ENCODE data around the gene USH2A.

Gene USH2A

DNA sequence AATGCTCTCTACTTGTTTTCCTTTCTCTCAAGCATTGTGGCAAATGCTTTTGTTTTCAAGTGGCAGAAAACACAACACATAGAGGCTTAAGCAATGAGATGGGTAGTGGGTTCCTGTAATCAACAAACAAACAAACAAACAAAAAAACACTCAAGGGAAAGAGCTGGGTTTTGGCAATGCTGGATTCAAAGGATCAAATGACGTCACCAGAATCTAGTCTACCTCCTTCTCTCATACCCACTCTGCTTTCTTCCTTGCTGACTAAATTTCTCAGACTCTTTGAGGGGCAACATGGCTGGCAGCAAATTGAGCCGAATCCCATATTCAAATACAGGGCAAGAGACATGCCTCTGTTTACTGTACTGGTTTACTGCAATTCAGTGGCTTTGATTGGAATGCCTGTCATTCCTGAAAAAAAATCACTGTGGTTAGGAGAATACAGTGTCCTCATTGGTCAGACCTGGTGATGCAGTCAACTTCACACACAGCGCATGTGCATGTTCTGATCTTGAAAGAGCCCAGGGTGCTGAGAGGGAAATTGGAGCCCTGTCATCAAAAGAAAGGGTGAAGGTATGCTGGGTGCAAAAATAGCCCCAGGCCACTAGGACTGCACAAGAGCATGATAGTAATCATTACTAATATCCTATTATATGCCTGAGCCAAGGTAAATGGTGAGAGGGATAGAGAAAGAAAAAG, 500.0 kb downstream of the USH2A start:
- peak; percentile 80 for DNase-seq

DNA sequence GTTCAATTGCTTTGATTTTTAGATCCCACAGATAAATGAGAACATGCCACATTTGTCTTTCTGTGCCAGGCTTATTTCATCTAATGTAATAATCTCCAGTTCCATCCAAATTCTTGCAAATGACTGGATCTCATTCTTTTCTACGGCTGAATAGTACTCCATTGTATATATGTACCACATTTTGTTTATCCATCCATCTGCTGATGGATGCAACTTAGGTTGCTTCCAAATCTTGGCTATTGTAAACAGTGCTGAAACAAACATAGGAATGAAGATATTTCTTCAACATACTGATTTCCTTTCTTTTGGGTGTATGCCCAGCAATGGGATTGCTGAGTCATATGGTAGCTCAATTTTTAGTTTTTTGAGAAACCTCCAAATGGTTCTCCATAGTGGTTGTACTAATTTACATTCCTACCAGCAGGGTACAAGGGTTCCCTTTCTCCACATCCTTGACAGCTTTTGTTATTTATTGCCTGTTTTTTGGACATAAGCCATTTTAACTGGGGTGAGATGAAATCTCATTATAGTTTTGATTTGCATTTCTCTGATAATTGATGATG, 511.8 kb downstream of the USH2A start:
- no peak for DNase-seq

DNA sequence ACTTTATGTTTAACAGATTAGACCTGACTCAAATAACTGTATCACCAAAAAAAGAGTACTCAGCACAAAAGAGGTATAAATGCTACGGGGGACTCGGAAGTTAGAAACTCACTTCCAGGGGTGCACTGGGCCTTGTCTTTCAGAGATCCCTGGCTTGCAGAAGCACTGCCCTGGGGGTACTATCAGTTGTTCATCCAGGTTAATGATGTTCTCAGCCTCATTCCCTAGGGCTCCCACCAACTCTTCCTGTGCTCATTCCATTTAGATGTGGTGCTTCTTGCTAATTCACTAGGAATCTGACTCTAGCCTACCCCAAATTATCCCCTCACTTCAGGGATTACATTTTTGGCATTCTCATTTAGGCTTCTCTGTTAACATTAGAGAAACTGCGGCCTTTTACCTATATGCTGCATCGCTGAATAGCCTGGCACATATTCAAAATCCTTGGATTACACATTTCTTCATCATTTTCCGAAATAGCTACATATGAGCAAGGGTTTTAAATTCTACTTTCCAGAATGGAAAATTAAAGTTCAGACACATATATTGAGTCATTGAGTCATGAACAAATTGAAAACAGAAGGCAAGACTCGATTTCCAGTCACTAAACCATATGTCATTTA, 517.6 kb downstream of the USH2A start:
- DNase-seq: peak; percentile 70

DNA sequence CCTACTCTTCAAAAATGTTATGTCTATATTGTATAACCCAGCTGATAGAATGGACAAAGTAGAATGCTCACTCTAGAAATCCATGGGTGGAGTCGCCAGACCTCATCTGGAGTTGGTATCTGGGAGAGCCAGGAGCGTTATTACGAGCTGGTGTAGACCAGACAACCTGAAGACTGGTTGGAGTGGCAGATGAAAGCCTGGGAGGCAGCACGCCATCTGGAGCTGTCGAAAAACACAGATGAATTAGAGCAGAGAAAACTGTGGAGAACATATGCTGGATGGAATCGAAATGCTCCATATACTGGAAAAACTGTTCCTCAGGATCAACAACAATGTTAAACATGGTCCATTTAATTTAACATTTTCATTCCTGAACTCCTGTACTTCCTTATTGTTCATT, 522.6 kb downstream of the USH2A start:
- no peak for DNase-seq

DNA sequence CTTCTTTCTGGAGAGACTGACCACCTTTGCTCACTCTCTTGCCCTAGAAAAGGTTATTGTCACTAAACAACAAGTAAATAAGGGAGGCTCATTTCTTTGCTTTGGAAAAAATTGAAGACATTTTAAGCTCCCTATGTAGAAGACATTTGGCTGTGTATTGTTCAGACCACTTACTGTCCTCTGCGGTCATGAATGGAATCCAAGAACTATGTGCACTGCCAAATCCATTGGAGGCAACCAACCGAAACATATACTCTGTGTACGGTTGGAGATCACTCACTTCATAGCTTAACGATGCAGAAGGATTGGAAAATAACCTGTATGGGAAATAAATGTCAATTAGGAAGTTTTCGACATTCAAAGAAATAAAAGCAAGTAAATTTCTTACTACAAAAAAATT, 523.3 kb downstream of the USH2A start:
- DNase-seq: no peak

DNA sequence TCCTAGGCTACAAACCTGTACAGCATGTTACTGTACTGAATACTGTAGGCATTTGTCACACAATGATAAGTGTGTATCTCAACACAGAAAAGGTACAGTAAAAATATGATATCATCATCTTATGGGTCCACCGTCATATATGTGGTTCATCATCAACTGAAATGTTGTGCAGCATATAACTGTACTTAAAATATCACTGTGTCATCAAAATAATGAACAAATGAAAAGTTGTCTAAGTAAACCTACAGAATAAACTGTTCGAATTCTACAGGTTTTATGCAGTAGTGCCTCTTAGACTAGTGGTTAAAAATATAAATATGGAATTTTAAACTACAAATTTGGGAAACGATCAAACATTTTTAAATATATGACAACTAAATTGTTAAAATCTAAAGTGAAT, 527.4 kb downstream of the USH2A start:
- DNase-seq: no peak

DNA sequence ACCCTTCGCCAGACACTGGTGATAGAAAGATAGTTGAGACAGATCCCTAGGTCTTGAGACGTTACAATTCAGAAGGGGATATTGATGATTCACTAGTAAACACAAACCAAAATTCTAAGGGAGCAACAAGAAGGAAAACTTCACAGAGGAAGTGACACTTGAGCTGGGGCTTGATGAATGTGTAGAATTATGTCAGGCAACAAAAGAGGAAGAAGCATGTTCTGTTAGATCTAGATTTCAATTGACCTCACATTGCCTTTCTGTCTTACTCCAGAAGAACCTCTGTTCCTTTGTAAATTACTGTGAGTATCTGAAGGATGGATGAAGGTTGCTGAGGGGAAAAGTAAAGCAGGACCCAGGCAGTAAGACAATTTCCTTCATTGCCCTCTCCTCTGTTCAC, 528.0 kb downstream of the USH2A start:
- DNase-seq: no peak

DNA sequence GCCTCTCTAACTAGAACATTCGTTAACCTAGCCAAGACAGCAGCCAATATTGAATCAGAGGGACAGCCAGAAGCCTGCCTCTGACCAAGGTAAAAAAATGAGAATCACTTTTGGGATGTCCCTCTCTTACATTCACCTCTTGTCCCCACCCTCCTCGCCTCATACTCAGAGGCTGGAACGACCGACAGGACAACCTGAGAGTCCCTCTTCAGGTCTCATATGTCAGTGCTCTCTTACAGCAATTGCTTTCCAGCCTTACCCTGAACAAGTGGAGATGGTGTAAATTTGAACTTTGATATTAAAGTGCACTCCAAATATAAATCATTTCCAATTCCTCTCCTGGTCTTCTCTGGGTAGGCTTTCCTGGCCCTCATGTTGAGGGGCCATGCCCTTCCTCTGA, 528.6 kb downstream of the USH2A start:
- no peak for DNase-seq

DNA sequence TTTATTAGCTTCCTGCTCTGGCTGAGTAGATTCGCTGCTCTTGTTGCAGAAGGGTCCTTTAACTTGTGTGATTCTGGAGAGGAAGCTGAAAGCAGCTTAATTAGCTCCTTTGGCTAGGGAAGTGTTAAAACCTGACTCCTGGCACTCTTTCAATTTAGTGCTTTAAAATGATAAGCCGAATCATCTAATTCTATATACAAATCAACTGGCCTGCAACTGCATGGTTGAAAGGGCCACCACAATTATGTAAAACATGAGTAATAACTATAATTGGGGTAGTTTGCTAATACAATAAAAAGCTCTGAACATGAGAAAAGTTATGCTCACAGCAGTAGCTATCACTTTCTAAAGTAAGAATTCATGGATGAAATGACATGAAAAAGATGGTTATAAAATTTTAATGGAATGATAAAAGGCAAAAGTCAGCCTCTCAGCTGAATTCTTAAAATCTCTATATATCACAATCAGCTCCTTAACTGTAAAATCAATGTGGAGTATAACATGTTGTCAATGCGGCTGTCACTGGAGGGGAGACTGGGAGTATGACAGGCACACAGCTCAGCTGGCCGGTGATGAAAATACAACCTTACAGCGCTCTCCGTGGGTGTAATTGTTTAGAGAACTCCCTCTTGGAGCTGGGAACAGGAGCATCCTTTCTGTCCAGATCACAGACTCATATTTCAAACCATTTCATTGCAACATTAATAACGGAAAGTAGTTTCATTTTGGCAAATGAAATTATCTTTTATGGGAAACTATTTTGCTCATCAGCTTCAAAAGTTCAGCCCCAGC, 531.8 kb downstream of the USH2A start:
- DNase-seq: no peak

DNA sequence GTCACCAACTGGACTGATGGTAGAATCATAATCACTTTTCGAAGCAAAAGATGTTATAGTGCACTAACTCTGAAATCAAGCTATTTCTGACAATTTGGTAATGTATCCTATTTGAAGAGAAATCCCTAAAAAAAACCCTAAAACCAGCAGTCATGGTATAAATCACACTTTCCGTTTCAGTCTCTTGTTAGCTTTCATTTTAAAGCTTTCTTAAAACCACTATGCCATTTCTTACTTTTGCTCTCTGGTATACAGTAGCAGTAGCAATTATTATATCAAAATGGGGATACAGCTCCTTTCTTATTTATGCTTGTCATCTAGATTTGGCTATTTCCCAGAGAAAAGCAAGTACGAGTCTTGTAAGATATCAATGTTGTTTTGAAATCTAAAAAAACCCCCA, 532.8 kb downstream of the USH2A start:
- DNase-seq: no peak

DNA sequence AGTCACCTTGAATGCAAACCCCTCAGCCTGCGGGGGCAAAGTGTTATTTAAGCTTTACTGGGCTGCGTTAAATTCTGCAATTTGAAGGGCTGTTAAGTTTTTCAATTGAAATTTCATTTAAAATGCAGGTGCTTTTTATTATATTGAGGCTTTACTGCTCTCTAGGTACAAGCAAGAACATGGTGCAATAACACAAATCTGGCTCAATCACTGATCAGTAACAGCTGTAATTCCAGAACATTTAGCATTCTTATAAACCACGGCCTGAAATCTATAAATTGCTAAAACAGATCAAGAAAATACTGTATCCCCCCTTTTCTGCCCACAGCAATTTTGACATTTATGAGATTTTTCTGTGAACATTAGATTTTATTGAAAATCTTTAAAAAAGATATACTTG, 533.4 kb downstream of the USH2A start:
- no peak for DNase-seq

DNA sequence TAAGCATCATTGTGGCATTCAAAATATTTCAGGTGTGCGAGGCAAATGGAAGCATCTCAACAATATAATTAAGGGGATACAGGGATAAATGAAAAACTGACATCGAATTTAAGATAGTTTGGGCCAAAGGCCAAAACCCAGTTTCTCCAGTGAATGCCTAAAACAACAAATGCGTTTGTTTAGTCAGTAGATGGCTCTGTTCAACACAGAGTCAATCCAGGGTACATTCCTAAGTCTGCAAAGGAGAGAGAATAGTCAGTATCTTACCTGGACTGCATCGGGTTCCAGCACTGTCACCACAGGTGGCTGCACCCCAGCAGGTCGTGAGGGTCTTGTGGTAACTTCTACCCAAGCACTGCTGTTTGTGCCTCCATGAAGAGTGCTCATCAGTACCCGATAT, 535.1 kb downstream of the USH2A start:
- no peak for DNase-seq

DNA sequence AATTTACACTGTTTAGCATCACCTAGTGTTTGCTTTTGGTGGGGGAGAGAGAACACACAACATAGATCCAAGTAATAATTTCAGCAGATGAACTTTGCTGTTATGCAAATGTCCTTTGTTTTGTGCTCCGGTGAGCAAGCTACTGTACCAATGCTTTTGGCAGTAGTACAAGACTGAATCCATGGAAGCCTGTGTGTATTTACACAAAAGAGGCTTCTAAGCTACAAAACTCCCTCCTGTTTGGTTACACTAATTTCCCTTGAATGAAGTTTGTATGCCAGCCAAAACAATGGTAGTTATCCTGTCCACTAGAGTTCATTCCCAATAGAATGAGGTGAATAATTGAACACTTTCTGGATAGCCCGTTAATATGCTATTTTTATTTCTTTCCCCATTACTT, 535.6 kb downstream of the USH2A start:
- DNase-seq: no peak

DNA sequence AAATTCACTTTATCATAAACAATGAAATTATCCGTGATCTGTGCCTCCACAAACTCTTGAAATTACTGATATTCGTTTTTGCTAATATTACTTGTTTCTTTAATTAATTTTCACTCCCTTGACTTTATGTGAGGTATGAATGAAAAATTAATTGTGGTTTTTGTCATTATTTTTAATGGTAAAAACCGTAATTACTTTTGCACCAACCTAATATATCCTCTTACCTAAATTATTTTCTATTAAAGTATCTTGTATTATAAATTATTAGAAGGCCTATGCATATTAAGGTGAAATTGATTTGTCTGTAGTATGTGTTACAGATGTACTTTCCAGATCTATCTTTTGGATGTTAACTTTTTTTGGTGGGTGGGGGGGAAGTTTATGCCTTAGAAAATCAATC, 540.2 kb downstream of the USH2A start:
- no peak for DNase-seq

DNA sequence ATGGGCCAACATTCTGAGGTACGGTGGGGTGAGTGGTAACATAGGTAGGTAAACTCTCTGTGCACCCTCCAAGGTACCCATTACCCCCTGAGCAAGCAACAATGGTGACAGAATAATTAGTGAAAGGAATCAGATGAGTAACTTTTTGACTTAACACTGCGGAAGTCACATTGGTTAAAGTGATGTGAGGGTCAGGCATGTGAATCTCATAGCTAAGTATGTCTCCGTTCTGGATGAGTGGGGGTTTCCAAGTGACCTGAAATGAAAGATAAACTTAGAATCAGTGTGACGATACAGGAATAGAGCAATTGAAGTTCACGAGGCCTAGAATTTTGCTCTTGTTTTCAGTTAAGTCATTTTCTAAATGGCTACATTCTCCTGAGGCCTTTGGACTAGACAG, 544.4 kb downstream of the USH2A start:
- no peak for DNase-seq

DNA sequence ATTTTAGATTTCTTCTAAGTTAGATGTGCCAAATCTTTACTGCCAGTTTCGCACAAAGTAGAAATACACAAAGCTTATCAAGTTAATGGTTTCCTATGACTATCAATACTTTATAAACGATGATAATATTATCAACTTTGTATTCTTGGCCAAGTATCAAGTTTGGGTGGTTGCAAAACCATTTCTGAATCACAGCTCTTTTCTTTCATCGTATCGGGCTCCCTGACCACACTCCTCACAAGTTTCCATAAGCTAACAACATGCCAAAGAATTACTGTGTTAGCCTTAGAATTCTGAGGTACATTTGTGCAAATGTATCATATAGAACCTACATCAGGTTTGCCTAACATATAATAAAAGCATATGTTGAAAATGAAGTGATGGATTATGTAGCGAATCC, 545.1 kb downstream of the USH2A start:
- DNase-seq: no peak

DNA sequence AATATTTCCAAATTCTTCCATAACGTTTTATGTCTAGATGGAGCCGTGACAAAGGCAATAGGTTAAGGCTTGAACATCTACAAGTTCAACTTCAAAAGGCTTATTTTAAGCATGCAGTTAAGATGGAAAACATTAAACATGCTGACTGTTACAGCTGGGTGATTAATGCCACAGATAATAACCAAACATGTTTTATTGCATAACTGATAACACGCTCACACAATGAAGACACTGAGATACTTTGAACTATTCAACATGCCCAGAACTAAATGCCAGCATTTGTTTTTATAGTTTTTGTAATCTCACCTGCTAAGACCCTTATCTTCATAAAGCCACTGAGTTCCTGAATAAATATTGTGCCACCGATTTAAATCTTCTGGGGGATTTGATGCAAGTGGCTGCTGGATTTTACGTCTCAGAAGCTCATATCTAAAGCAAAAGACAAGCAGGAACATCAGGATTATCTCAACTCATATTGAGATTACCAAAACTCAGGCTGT, 545.7 kb downstream of the USH2A start:
- DNase-seq: no peak

DNA sequence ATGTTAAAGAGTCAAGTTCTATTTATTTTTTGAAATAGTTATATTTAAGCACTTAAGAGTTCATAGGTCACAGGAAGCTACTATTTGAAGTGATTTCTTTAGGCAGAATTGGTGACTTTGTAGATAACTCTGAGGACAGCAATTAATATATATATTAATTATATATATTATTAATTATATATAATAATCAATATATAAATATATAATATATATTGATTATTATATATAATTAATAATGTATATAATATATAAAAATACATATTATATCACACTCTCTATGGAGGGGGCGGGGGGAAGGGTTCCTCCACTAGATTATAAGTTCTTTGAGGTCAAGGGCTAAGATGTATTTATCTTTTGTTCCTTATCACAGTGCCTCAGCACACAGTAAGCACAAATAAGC, 547.5 kb downstream of the USH2A start:
- DNase-seq: no peak

DNA sequence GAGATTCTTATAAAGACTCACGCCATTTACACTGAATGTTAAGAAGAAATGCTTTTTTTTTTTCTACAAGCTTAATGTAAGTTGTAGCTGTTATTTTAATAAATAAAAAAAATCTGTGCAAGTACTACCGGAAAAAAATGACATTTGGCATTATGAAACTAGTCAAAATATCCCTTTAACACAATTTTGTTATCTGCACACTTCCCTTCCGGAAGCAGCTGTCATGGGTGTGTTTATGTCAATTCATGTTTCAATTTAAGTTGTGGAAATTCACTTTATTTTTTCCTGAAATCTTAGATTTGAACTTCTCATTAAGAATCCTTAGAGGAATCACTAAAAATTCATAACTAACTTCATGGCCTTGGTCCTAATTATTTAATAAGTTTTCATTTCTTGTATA, 548.0 kb downstream of the USH2A start:
- DNase-seq: no peak

DNA sequence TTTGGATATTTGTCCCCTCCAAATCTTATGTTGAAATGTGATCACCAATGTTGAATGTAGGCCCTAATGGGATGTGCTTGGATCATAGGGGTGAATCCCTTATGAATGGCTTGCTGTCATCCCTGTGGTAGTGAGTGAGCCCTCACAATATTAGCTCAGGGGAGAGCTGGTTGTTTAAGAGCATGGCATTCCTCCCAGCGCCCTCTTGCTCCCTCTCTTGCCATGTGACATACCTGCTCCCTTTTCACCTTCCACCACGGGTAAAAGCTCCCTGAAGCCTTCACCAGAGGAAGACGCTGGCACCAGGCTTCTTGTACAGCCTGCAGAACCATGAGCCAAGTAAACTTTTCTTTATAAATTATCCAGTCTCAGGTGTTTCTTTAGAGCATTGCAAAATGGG, 550.6 kb downstream of the USH2A start:
- no peak for DNase-seq

DNA sequence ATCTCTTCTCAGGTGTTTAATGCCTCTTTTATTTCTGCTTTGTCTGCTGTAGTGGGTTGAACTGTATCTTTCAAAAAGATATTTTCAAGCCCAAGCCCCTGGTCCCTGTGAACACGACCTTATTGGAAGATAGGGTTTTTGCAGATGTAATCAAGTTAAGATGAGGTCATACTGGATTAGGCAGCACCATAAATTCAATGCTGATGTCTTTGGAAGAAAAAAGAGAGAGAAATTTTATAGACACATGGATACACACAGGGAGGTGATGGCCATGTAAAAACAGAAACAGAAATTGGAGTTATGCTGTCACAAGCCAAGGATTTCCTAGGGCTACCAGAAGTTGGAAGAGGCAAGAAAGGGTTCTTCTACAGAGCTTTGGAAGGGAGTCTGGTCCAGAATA, 554.7 kb downstream of the USH2A start:
- DNase-seq: no peak

DNA sequence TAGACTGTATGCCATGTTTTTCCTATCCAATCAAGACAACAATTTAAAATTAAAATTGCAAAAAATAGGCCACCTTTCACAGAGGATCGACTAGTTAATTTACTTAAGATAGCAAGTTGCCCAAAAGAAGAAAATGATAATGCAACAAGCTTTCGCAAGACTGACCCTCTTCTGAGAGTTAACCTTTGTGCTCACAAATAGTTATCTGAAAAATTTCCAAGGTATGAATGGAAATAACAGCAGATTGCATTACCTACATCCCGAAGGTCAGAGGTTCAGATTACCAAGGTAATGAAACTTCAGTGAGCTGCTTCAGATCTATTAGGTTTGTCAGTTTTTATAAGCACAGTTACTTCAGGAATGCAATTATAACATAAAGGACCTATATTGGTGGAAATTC, 558.2 kb downstream of the USH2A start:
- DNase-seq: no peak

DNA sequence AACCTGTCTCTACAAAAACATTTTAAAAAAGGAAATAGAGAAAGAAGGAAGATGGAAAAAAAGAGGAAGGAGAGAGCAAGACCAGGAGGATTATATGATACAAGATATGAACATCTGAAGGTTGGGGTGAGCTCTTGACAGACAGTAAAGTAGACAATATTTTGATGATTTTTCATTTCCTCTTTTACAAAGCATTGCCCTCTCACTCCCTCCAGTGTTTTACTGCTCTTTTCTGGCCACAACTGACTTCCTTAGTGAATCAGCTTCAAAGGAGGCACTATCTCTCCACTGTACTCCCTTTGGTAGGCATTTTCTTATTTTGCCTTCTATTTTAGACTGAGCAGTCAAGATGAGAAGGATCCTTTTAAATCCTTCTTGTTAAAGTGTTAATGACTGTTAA, 559.5 kb downstream of the USH2A start:
- DNase-seq: no peak

DNA sequence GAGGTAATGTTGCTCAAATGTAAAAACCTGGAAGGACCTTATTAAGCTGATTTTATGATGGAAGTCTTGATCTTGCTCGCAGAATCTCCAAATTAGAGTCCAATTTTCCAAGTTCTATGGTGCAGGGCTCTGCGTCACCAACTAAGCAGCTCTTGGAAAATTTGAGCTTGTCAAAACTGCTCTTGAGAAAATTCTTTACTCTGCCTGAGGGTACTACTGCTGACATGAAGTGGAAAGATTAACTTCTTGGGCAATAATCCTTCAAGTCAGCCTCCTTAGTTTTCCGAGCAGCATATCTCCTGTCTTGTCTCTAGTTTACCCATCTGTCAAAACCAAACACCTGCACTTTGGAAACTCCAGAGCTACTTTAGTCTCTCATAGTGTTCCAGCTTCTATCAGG, 562.4 kb downstream of the USH2A start:
- DNase-seq: no peak
